KMS-11 (cell line): Measurements from ENCODE around the gene VPS54.

Experiments
- H2AFZ ChIP-seq: fragments of 200-600 bp; sonication (generic); 2 replicates; pipeline ENCODE4 v1.6.1; 2016; ENCODE audit warnings: antibody characterized with exemption, mixed run types, low read depth
- H3K27ac ChIP-seq: fragments of 200-600 bp; sonication (generic); 2 replicates; pipeline ENCODE4 v1.6.1; 2016; ENCODE audit warnings: mild to moderate bottlenecking, mixed run types
- H3K27me3 ChIP-seq: fragments of 200-600 bp; sonication (generic); 2 replicates; pipeline ENCODE4 v1.6.1; 2017; ENCODE audit warnings: mild to moderate bottlenecking, low read depth, mixed run types, moderate library complexity; ENCODE audit not compliant: insufficient read depth
- H3K36me3 ChIP-seq: fragments of 200-600 bp; sonication (generic); 2 replicates; pipeline ENCODE4 v1.6.1; 2017; ENCODE audit warnings: mild to moderate bottlenecking, mixed run types; ENCODE audit not compliant: insufficient read depth
- H3K4me1 ChIP-seq: fragments of 200-600 bp; sonication (generic); 2 replicates; pipeline ENCODE4 v1.6.1; 2016; ENCODE audit warnings: mild to moderate bottlenecking, low read depth, mixed run types; ENCODE audit not compliant: poor library complexity, severe bottlenecking
- H3K4me2 ChIP-seq: fragments of 200-600 bp; sonication (generic); 2 replicates; pipeline ENCODE4 v1.7.0; 2016; ENCODE audit warnings: mild to moderate bottlenecking, mixed run types
- H3K4me3 ChIP-seq: fragments of 200-600 bp; sonication (generic); IDR thresholded peaks from 2 replicates; pipeline ENCODE4 v1.6.1; 2017; ENCODE audit warnings: low read depth, low read length, mixed read lengths; ENCODE audit not compliant: insufficient read depth
- H3K79me2 ChIP-seq: fragments of 200-600 bp; sonication (generic); 2 replicates; pipeline ENCODE4 v1.6.1; 2016; ENCODE audit warnings: low read depth, mixed run types; ENCODE audit not compliant: insufficient read depth
- H3K9ac ChIP-seq: fragments of 200-600 bp; sonication (generic); 2 replicates; pipeline ENCODE4 v1.6.1; 2016; ENCODE audit warnings: mild to moderate bottlenecking, mixed run types
- H4K20me1 ChIP-seq: fragments of 200-600 bp; sonication (generic); 2 replicates; pipeline ENCODE4 v1.6.1; 2016; ENCODE audit warnings: mild to moderate bottlenecking, mixed run types; ENCODE audit not compliant: insufficient read depth
- TF ChIP-seq, protein P1 (sequence below): fragments of 200-600 bp; sonication (generic); conservative IDR thresholded peaks from 2 replicates; pipeline ENCODE4 v1.6.1; 2017; ENCODE audit warnings: low read depth, mild to moderate bottlenecking, antibody characterized with exemption, low read length, moderate library complexity, mixed read lengths

VPS54 gene

DNA sequence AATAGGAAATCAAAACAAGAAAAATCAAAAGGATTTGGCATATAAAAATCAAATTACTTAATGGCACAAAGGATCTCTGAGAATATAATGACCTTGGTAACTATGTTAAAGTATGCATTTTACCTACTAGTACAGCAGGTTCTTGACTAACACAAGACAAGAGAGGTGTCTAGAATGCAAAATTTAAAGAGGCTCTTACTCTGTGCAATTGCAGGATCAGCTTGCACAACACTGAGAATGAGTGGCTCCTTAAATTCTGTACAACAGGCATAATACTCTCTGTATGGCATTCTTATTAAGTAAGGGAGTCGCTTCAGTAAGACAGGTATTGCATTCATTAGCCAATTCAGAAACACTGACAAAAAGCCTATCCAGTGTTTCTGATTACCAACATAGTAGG, 104.9 kb downstream of the VPS54 start:
- H3K4me1 ChIP-seq = no peaks in the 10 kb centered on the region
- no peaks in the 10 kb centered on the region for H3K79me2 ChIP-seq
- H4K20me1 ChIP-seq = no peaks in the 10 kb centered on the region
- no peaks in the 10 kb centered on the region for H3K27me3 ChIP-seq
- H3K36me3 ChIP-seq = no peaks in the 10 kb centered on the region; the same call in 1 of the 2 replicates
- no peak overlapping the region for H2AFZ ChIP-seq
- no peak overlapping the region for H3K4me2 ChIP-seq
- TF ChIP-seq, protein P1, sequence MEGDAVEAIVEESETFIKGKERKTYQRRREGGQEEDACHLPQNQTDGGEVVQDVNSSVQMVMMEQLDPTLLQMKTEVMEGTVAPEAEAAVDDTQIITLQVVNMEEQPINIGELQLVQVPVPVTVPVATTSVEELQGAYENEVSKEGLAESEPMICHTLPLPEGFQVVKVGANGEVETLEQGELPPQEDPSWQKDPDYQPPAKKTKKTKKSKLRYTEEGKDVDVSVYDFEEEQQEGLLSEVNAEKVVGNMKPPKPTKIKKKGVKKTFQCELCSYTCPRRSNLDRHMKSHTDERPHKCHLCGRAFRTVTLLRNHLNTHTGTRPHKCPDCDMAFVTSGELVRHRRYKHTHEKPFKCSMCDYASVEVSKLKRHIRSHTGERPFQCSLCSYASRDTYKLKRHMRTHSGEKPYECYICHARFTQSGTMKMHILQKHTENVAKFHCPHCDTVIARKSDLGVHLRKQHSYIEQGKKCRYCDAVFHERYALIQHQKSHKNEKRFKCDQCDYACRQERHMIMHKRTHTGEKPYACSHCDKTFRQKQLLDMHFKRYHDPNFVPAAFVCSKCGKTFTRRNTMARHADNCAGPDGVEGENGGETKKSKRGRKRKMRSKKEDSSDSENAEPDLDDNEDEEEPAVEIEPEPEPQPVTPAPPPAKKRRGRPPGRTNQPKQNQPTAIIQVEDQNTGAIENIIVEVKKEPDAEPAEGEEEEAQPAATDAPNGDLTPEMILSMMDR = no peak
- no peak overlapping the region for H3K27ac ChIP-seq
- H3K4me3 ChIP-seq = no peak overlapping the region
- no peak overlapping the region for H3K9ac ChIP-seq

DNA sequence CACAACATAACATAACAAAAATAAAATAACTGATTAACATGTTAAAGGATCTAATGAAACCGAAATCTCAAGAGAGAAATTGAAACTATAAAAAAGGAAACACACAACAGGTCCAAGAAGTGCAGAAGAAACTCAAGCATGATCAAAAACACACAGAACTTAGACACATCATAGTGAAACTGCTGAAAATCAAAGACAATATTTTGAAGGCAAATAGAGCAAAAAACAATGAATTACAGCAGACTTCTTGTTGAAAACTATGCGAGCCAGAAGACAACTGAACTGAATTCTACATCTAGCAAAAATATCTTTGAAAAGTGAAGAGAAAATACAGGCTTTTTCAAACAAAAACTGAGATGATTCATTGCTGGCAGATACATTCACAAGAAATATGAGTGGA, 116.2 kb downstream of the VPS54 start:
- no peaks in the 10 kb centered on the region for H3K27me3 ChIP-seq
- peaks cover 3% of the 10 kb centered on the region; the same call in 1 of the 2 replicates for H3K36me3 ChIP-seq
- TF ChIP-seq, protein P1 = no peak
- H4K20me1 ChIP-seq = no peaks in the 10 kb centered on the region
- H3K79me2 ChIP-seq = no peaks in the 10 kb centered on the region
- H2AFZ ChIP-seq = no peak overlapping the region
- H3K4me3 ChIP-seq = no peak overlapping the region
- no peak overlapping the region for H3K4me2 ChIP-seq
- H3K9ac ChIP-seq = no peak overlapping the region
- H3K27ac ChIP-seq = no peak overlapping the region
- peaks cover 13% of the 10 kb centered on the region for H3K4me1 ChIP-seq

DNA sequence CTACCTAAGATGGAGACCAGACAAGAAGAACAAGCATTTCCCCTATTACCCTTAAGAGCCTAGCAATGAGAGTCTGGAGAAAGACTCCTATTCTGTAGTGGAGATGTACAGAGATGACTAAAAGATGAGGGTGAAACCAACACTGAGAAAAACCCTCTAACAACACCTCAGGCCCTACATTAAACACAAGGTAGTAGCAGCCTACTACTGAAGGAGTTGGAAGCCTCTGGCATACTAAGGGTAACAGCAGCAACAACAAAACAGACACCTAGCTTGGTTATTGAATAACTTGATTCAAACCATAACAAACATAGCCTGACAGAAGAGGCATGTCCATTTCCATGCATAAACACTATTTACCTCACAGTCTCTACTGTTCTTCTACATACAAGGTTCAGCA, 117.1 kb downstream of the VPS54 start:
- TF ChIP-seq, protein P1 = no peak

DNA sequence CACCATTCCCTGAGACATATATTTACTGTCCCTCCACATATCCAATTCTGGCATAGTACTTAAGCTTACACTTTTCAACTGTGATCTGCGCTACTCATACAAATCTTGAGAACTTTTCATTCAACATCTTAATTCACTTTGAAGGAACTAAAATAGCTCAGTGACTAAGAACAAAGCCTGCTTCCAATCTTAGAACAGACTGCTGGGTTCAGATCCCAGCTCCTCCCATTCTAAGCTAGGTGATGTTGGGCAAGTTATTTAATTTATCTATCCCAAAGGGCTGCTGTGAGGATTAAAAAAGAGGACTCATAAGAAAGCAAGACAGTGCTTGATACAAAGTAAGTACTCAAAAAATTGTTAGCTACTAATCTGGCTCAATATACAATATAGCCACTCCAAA, 119.6 kb downstream of the VPS54 start:
- no peaks in the 10 kb centered on the region for H3K27me3 ChIP-seq
- H3K36me3 ChIP-seq = peaks cover 3% of the 10 kb centered on the region; the same call in 1 of the 2 replicates
- H4K20me1 ChIP-seq = no peaks in the 10 kb centered on the region
- H3K4me2 ChIP-seq = no peak overlapping the region
- H3K4me3 ChIP-seq = no peak overlapping the region
- H3K79me2 ChIP-seq = no peaks in the 10 kb centered on the region
- no peak overlapping the region for H3K27ac ChIP-seq
- peaks cover 13% of the 10 kb centered on the region for H3K4me1 ChIP-seq
- no peak overlapping the region for H3K9ac ChIP-seq
- TF ChIP-seq, protein P1 = no peak
- no peak overlapping the region for H2AFZ ChIP-seq

More for the DNA sequence above, 117.1 kb downstream of the VPS54 start:
- Histone ChIP-seq H3K4me1 (peaks cover 13% of the 10 kb centered on the region), H3K9ac (no peak overlapping the region), H3K79me2 (no peaks in the 10 kb centered on the region), H3K4me2 (no peak overlapping the region), H3K4me3 (no peak overlapping the region), H3K36me3 (peaks cover 3% of the 10 kb centered on the region; the same call in 1 of the 2 replicates), H3K27ac (no peak overlapping the region), H3K27me3 (no peaks in the 10 kb centered on the region), H2AFZ (no peak overlapping the region), H4K20me1 (no peaks in the 10 kb centered on the region)
